SW 1271 (cell line): Measurements from ENCODE around the gene TTYH3.

Experiments
- DNase-seq, 2 experiments: peaks; one replicate each; lab custom pipeline; 2025; lab: John Stamatoyannopoulos, UW

Gene TTYH3

DNA sequence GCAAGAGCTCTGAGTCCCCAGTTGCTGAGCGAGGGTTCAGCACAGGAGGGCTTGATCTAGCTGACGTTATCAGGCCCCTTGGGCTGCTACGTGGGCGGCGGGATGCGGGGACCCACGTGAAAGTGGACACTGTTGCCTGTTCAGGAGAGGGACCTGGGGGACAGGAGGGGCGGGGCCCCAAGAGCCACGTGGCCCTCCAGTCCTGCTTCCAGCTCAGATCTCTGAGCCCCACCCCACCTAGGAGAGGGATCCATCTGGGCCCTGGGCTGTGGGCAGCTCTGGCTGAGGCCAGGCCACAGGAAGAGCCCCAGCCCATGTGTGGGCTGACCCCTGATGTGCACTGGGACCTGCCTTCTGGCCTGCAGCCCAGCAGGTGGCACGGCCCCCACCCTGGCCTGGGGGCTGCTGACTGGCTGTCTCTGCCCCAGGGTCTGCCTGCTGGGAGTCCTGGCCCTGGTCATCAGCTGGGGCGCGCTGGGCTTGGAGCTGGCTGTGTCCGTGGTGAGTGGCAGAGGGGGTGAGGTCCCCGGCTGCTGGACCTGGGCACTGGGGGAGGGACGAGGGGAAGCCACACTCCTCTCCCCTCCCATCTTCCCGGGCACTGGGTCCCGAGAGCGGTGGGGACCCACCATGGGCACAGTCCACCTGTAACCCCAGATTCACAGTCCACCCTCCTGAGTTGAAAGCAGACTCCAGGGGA is 17.5 kb downstream of the TTYH3 start:
- no peak for DNase-seq

DNA sequence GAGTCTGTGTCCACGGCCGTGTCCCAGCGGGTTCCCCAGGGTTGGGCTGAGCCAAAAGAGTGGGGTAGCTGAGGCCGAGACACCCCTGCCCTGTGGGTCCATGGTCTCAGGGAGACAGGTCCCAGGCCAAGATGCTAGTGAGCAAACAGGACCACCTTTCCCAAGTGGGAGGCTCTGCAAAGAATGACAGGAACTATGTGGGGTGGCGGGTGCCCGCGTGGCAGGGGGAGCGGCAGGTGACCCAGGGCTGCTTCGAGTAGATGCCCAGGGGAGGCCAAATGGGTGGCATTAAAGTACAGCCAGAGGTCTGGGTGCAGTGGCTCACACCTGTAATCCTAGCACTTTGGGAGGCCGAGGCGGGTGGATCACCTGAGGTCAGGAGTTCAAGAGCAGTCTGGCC is 18.2 kb downstream of the TTYH3 start:
- no peak for DNase-seq

DNA sequence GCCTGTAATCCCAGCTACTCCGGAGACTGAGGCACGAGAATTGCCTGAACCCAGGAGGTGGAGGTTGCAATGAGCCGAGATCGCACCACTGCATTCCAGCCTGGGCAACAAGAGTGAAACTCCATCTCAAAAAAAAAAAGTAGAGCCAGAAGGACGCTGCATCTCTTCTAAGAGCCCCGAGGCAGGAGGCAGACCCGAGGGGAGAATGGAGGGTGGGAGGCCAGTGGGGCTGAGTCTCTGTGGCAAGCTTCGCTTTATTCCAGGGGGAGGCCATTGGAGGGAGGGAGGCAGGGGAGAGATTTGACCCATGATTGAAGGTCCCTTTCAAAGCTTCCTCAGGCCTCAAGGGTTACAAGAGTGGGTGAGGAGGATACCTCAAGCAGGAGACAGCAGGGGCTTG is 18.7 kb downstream of the TTYH3 start:
- DNase-seq: no peak

DNA sequence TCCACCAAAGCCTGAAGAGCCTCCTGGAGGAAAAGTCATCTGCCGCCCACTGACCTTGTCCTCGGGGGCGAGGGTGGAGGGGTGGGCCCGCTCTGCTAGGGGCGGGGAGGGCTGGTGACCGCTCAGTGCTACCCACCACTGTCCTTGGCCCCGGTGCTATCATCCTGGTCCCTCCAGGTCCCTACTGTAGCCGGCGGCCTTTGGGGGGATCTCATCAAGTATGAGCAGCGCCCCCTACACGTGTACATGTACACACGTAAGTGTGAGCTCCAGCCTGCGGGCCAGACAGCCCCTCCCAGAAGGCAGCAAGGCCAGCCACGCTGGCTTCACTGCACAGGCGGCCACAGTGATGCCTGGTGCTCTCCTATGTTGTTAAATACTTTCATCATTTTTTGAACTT is 19.6 kb downstream of the TTYH3 start:
- no peak for DNase-seq

DNA sequence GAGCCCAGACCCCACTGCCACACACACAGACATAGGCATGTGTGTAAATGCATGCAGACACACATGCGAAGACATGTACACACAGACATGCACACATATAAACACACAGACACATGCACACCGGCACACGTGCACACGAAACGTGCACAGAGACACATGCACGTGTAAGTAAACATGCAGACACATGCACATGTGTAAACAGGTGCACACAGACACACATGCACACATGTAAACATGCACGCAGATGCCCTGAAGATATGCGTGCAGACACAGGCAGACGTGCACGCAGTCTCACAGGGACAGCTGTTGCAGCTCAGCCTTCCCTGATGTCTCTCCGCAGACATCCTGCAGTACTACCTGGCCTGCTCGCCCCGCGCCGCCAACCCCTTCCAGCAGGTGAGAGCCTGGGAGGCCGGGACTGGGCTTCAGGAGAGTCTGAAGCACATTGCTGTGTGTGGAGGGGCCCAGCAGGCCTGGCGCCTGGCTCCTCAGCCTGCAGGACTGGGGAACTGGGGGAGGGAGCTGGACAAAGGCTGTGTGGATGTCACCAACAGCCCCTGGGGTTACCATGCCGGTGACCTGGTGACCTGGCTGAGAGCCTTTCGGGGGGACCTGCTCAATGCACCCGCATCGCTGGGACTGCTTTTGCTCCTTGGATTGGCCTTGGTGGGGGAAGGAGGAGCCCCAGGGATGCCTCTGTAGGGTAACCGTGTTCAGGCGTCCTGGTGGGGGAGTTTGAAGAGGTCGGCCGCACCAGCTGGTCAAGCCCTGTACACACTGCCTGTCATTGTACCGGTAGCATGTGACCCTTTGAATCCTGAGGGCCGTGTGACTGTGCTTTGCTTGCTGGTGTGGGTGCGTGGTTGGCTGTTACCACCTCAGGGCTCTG is 20.3 kb downstream of the TTYH3 start:
- DNase-seq: no peak

DNA sequence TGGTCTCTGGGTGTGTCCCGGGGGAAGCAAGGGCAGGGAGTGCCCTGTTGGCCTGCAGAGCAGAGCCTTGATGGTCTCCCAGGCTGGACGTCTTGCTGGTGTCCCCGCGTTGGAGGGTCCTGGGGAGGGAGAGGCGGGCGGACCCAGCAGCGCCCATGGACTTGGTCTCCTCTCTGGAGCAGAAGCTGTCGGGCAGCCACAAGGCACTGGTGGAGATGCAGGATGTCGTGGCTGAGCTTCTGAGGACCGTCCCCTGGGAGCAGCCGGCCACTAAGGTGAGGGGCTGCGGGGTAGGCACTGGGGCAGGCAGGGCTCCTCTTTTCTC is 20.9 kb downstream of the TTYH3 start:
- DNase-seq: no peak

DNA sequence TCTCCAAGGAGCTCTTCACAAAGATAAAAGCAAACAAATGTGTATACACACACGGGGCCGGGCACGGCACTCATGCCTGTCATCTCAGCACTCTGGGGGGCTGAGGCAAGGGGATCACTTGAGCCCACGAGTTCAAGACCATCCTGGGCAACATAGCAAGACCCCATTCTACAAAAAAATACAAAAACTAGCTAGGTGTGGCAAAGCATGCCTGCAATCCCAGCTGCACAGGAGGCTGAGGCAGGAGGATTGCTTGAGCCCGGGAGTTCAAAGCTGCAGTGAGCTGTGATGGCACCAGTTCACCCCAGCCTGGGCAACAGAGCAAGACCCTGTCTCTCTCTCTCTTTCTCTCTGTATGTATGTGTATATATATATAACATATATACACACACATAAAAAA is 22.3 kb downstream of the TTYH3 start:
- no peak for DNase-seq

DNA sequence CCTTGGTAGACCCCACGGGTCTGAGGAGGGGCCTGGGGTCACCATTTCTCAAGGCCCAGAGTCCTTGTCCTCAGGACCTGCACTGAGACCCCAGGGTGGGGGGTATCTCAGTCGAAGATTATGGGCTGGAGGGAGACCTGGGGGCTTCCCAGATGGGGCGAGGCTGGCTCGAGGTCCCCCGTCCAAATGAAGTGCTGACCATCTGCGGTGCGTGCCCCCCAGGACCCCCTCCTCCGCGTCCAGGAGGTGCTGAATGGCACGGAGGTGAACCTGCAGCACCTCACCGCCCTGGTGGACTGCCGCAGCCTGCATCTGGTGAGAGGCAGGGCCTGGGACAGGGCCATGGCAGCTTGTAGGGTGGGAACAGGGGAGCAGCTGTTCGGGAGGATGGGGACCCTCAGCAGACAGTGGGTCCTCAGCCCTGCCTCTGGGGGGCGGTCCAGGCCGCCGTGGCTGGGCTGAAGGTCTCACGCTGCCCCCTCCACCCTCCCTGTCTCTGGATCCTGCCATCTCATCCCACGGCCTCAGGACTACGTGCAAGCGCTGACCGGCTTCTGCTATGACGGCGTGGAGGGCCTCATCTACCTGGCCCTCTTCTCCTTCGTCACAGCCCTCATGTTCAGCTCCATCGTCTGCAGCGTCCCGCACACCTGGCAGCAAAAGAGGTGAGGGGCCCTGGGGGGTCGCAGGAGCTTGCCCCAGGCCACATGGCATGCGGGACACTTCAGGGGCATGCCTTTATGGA is 24.3 kb downstream of the TTYH3 start:
- DNase-seq: no peak

DNA sequence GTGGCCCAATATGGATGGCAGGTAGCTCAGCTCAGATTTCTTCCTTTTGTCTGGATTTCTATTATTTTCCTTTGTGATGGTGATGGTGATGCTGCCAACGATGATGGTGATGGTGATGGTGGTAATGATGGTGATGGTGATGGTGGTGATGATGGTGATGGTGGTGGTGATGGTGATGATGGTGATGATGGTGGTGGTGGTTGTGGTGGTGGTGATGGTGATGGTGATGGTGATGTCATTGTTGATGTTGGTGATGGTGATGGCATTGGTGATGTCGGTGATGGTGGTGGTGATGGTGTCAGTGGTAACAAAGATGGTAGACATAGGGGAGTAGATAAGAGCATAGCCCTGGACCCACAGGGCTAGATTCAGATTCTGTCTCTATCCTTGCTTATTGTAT is 25.4 kb downstream of the TTYH3 start:
- no peak for DNase-seq

DNA sequence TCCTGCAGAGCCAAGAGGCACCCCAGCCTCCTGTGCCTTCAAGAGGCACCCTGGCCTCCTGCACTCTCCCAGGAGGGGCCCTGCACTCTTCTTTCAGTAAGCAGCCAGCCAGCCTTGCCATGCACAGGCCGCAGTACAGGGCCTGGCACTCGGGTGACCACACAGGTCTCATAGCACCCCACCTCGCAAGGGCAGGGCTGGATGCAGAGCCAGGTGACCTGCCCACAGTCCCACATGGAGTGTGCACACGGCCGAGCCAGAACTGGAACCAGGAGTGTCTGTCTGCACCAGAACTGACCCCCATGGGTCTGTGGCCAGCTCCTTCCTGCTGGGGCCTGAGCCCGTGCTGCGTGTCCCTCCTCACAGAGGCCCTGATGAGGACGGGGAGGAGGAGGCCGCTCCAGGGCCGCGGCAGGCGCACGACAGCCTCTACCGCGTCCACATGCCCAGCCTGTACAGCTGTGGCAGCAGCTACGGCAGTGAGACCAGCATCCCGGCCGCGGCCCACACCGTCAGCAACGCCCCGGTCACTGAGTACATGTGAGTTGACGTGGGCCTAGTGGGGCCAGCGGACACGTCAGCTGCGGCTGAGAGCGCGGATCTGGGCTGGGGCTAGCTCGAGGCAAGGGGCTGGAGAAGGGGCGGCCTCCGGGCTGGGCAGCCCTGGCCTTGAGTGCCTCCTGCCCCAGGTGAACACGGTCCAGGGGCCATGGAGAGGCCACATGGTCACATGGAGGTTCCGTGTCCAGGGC is 26.3 kb downstream of the TTYH3 start:
- DNase-seq: no peak

DNA sequence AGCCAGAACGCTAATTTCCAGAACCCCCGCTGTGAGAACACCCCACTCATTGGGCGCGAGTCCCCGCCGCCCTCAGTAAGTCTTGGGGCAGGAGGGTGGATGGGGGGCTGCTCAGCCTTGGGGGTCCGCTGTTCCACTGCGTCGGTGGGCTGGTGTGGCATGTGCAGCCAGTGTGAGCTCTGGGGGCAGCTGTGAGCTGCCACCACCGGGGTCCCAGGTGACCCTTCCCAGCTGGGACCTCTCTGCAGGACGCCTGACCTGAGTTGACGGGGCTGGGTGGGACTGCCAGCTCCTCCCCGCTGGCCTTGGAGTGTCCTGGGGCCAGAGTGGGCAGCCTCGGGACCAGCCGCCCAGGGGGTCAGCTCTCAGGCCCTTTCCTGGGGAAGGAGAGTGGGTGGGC is 27.2 kb downstream of the TTYH3 start:
- no peak for DNase-seq

DNA sequence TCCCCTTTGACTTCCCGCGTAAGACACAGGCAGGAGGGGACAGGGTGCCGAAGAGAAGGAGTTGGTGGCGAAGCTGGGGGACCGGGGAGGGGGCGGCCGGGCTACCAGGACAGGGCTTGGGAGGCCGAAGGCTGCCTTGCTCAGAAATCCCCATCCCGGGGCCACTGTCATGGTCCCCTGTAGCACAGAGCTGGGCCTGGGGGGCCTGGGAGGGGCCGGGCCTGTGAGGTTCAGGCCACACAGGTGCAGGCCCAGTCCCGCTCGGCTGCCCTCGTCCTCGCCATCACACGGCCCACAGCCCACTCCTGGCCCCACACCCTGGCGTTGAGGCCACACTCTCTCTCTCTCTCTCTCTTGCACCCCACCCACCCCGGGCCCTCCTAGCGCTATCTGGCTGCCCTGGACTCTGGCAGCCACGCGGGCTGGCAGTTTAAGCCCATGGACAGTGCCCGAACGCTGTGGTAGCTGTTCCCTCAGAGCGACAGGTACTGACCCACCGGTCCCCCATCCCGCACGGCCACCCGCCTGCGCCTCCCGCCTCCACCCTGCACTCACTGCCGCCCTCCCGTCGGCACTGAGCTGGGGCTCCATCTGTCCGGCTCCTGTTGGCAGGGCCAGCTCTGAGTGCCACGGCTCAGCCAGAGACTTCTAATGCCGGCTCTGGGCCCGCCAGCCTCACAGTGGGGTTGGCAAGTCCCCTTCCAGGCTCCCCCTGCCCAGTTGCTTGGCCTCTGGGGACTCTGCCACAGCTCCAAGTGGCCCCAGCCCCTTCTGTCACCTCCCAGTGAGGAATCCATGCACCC is 28.0 kb downstream of the TTYH3 start:
- no peak for DNase-seq

DNA sequence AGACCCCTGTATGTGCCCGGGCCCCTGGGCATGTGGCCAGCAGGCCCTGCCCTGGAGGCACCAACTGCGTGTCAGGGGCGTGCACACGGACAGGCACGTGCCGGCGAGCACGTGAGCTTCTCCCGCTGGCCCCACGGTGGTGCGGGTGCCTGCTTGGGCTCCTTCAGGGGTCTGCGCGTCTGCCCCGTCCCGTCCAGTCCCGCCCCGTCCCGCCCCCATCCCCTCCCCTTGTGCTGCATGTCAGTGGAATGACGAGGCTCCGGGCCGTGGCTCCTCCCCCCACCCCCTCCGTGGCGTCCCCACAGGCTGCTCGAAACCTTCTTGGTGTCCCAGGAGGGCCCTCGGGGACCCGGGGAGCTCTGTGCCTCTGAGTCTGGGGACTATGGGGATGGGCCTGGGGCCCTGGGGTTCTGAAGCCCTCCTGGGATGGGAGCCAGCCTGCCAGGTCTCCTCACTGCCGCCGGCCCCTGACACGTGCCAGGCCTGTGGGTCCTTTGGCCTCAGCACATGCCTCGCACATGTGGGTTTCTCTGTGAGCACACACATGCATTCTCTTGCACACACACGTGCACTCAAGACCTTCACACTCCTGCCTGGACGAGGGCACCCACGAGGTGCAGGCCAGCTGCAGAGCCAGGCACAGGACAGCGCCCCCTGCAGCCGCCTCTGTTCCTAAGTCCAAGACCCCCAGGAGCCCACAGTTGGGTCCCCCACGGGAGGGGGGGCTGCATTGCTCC is 28.7 kb downstream of the TTYH3 start:
- DNase-seq: no peak

DNA sequence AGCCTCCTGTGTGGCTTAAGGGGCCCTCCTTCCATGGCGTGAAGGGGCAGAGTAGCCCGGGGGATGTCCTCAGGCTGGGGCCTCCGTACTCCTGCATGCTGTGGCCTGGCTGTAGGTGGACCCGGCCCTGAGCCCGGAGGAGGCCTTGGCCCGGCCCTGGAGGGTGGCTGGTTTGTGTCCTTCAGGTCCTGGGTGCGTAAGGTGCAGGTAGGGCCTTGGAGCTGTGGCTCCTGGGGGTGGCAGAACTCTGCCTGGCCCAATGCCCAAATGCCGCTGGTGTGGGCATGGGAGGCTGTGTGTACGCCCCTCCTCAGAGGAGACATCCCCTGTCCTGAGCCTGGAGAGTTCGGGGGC is 29.3 kb downstream of the TTYH3 start:
- no peak for DNase-seq

DNA sequence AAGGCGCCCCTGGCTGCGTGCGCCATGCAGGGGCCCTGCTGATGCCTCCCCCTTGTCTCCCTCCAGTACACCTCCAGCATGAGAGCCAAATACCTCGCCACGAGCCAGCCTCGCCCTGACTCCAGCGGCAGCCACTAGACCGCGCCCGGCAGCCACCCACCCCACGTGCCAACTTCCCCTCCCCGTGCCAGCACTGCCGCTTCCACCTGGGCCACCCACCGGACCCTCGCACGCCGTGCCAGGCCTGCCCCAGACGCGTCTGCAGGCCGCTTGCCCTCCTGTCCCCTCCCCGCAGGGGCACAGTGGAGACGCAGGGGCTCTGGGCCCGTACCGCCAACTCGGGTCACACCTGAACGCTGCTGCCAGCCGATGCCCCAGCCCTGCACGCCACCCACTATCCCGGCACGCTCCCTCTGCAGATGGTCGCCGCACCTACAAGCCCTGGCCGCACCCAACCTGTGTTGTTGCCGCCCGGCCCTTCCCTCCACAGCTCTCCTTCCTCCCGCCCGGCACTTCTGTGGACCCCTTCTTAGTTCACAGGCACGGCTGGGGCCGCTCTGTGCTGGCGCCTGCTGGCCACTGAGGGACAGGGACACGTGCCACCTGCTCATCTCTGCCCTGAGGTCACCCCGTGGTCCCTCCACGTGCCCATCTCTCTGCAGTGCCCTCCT is 30.0 kb downstream of the TTYH3 start:
- no peak for DNase-seq

DNA sequence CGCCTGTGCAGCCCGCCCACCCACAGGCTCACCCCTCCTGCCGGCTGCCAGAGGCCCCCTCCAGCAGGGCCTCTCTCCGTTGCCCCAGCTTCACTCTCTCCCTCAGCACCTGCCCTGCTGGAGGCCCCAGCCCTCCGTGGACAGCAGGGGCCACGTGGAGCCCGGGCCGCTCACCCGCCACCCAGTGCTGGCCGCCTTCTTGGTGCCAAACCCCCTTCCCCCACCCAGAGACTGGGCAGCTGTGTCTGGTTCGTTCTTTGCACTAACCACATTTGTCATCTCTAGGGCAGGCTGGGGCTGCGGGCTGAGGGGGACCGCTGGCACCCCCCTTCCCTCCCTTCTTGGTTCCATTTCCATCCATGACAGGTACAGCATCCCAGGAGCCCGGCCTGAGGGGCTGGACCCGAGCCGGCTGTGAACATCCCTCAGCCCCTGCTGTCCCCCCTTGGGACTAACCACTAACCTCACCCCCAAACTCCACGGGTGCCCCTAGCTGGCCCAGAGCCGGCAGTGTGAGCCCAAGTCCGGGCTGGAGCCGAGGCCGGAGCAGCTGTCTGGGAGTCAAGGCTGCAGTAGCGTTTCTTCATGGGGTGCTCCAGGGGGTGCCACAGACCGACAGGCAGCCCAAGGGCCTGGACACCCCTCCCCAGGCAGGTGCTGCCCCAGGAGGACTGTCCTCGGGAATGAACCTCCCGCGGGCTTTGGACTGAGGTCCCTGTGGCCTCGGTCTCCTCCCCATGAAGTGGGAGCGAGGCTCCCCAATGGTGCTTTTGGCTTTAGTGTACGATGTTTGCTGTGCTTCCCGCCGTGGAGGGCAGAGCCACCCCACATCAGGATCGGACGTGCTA is 30.7 kb downstream of the TTYH3 start:
- DNase-seq: no peak

DNA sequence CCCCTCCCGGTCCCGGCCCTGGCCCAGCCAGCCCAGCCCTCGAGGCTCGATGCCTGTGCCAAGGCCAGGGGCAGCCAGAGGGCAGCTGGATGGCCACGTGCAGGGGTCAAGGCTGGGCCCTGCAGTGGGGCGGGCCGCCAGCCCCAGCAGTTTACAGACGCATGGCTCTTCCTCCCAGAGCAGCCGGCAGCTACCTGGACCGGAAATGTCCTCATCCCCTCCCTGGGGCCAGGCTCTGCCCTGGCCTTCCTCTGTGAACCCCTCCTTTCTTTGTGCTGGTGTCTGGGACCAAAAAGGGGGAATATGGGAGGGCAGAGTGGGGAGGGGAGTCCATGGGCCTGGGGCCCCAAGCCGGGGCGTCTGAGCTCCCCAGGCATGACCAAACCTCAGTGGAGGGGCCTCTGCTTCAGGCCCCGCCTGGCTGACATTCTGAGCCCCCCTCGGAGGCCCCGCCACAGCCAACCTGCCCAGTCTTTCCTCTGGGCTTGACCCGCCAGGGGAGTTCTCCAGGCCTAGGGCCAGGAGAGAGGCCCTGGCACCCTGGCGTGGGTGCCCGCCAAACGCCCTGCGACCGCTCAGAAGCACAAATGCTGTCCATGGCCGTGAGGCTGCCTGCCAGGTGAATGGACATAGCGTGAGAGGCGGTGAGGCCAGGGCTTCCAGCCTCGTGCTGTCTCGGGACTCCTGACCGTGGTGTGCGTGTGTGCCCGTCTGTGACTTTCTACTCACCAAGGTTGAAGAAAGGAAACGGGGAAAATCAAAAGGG is 31.5 kb downstream of the TTYH3 start:
- no peak for DNase-seq

DNA sequence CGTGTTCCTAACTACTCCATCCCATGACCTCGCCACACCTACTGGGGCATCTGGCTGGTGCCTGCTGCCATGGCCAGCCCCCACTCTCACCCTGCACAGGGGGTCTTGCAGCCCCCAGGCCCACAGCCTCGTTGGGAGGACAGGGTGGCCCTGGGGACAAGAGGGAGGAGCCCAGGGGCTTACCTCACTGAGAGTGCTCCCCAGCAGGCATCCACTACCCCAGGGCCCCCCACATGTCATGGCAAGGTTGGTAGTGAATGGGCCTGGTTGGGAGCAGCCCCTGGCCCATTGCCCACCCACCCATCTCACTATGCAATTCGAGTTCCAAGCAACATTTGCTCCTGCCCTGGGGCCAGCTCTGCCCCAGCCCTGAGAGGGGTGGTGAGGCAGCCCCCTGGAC is 32.2 kb downstream of the TTYH3 start:
- no peak for DNase-seq
